A549 treated with GW870086 at 1 μM for 4 hours (cell line): ENCODE results near the gene ARHGEF18. TPM values are rescaled to one million over a fixed set of nuclear protein-coding genes. Genes with fewer than 3 reads are reported as not detected.

Experiments
- total RNA-seq: library from RNA; stranded (reverse); fragments of 200-300 nt; extraction: Qiagen RNA extraction; gene quantifications from 5 replicates; pipeline ENCODE4 v1.2.3, GENCODE V29; 2022; ENCODE audit warnings: low read depth

Gene ARHGEF18
- 54.5 to 68.1 TPM (median 66.5 TPM) in 5 replicates for total RNA-seq

GRCh38 chr19:7348587-7349230 is at the start of gene ARHGEF18:
Gene ARHGEF18, plus strand, starts transcription at chr19:7348937. Its CDS starts 13,954 bp downstream, at chr19:7362891.

Other genes starting within 250 kb of the ARHGEF18 start
- gene INSR, start 54.5 kb upstream of the ARHGEF18 start, total RNA-seq = 1.8 to 3.3 TPM (median 3.1 TPM) in 5 replicates
- 1.6 to 2.4 TPM (median 2.1 TPM) in 5 replicates for gene PEX11G, start 140.1 kb downstream of the ARHGEF18 start, total RNA-seq
- gene ZNF358, start 167.2 kb downstream of the ARHGEF18 start, total RNA-seq = 15.8 to 19.1 TPM (median 17.3 TPM) in 5 replicates
- 7.1 to 13.4 TPM (median 12.1 TPM) in 5 replicates for gene MCOLN1, start 173.7 kb downstream of the ARHGEF18 start, total RNA-seq
- gene PNPLA6, start 186.8 kb downstream of the ARHGEF18 start, total RNA-seq = 29.3 to 37.6 TPM (median 34.5 TPM) in 5 replicates
- 4.0 to 5.8 TPM (median 5.0 TPM) in 5 replicates for gene CAMSAP3, start 246.9 kb downstream of the ARHGEF18 start, total RNA-seq